Effector CD8-positive, alpha-beta T cell (primary cell): ENCODE data around the gene SRC.

ENCODE experiments used
- DNase-seq: peaks from one replicate; lab custom pipeline; 2025; lab: John Stamatoyannopoulos, UW

Gene SRC

DNA sequence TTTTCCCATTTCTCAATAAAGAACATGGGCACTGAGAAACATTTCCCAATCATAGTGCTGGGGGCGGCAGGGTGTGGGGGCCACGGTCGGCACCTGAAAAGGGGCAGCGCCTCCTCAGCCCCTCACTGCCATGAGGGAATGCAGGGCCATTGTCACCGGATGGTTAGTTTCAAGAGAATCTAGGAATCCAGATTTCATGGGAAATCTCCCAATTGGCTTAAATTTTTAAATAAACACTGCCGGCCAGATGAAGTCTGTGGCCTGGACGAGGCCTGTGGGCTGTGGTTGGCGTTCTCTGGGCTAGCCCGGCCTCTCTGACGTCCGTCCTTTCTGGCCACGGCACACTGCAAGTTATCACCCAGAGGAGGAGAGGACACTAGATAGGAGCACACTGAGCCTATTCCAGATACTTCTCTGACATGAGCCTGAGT, 30.9 kb upstream of the SRC start:
- no peak for DNase-seq

DNA sequence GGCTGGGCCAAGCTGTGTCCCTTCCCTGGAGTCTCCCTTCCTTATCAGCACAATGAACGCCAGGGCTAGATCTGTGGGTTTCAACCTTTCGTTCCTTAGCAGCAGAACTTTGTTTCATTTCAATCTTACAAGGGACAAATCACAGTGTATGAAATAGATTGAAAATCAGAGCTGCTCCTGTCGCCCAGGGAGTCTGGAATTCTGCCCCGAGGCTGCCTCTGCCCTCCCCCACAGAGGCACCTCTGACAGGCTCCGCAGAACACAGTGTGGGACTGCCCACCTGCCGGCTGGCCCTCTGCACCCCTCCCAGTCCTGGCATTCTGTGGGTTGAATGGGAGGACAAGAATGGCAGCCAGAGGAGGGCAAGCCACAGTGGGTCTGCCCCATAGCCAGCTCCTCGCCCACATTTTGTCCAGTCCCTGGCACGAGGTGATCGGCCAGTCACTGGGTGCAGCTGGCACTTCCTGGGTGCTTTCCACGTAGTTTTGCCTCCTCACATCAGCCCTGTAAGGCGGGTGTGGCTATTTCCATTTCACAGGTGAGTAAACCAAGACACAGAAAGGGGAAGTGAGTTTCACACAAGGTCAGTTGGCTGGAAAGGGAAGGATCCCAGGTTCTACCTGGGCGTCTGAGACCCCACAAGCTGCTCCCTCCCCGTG, 30.4 kb upstream of the SRC start:
- no peak for DNase-seq

DNA sequence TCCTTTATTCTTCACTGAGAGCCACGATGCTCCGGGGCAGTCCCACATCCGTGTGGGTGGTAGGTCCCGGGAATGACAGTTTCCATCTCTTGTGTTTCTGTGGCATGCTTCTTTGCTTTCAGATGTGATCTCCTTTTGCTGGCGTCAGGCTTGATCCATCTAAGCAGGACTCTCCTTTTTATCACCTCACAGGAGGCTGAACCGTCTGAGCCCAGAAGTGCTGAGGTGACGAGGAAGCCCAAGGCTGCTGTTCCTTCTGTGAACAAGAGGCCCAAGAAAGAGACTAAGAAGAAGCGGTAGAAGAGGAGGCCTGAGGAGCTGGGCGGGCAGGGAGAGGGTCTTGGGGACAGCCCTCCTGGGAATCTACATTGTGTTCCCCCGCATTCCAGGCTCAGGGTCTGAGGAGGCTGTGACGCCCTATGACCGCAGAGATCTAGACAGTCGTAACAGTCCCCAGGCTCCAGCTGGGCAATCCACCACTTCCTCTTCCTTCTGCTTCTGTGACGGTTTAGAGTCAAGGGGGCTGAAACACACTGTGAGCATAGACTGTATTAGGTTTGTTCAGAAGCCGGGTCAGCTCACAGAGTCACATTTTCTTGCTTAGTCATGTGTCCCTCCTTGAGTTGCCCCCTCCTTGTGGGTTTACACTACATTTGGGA, 29.7 kb upstream of the SRC start:
- DNase-seq: no peak

DNA sequence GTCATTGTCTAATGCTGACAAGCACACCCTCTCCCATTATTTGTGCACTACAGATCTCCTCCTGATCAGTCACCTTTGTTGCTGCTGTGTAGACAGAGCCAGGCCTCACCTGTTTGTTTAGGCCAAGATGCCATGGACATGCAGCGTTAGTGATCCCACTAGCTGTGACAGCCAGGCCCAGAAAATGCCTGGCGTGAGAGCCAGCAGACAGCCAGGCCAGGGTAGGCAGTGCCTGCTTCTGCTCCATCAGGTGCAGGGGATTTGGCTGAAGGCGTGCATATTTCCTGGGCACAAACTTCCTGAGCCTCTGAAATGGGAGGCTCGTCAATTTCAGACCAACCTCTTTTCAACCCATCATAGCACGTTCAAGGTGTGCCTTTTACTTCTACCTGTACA, 29.2 kb upstream of the SRC start:
- no peak for DNase-seq

DNA sequence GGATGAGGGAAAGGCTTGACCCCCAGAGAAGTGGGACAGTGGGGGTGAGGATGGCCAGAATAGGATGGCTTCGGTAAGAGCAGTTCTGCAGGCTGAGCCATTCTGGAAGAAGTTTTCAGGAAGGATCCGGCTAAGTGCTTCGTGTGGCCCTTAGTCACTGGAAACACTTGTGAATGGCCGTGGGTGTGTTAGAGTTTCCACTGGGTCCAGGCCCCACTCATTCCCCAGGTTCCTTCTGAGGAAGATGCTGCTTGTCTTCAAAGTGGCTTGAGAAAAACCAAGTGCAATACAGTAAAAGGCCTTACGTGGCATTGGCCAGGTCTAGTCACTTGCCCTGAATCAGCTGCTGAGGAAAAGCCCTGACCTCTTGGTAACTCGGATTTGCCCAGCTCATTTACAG, 28.6 kb upstream of the SRC start:
- DNase-seq: no peak

DNA sequence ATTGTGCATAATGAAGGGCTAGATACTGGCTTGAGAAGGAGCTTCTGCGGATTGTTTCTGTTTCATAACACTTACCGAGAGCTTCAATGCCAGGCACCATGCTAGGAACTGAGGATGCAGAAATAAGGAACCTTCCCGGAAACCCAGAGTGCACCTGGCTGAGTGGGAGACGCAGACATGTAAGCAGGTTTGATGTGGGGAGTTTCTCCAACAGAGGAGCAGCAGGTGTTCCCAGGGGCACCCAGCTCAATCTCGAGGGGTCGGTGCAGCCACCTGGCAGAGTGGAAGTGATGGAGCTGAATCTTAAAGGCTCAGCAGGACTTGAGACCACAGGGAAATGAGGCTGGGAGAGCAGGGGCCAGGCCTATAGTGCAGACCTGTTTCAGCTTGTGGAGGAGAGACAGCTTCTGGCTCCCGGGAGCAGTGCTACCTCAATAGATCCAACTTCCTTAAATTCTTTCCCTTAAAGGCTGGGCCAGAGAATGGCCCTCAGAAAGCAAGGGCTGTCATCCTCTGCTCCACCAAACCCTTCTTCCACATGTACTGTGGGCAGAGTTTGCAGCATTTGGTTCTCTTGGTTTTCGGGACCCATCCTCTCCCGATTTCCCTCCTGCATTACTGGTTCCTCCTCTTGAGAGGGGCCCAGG, 27.8 kb upstream of the SRC start:
- no peak for DNase-seq

DNA sequence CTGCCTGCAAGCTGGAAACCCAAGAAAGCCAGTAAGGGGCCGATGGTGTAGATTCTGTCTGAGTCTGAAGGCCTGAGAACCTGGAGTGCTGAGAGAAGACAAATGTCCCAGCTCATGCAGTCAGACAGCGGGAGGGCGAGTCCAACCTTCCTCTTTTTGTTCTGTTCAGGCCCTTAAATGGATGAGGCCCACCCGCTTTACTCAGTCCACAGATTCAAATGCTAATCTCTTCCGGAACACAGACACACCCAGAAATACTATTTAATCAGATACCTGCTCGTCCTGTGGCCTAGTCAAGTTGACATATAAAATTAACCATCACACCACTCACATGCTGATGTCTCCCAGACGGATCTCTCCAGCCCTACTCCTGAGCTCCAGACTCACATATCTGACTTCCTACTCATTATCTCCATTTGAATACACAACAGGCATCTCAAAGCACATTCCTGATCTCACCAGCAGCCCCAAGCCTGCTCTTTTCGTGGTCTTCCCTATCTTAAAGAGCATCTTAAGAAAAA, 26.7 kb upstream of the SRC start:
- no peak for DNase-seq

DNA sequence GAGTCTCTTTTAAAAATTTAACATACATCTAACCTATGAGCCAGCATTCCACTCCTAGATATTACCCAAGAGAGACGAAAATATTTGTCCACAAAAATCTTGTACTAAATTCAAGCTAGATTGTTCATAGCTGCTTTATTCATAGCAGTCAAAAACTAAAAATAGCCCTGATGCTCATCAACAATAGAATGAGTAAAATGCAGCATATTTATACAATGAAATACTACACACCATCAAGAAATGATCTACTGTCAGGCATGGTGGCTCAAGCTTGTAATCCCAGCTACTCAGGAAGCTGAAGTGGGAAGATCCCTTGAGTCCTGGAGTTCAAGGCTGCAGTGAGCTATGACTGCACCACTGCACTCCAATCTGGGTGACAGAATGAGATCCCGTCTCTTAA, 22.0 kb upstream of the SRC start:
- DNase-seq: no peak

DNA sequence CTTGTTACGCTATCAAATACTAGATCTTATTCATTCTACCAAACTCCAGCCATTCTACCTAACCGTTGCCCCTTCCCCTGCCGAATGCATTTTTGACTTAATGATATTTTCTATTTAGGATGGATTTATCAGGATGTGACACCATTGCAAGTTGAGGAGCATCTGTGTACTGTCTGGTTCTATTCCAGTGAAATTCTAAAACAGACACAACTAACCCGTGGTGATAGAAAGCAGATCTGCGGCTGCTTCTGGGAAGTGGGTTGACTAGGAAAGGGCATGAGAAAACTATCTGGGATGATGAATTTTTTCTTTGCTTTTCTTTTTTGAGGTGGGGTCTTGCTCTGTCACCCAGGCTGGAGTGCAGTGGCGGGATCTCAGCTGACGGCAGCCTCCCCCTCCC, 20.7 kb upstream of the SRC start:
- no peak for DNase-seq

DNA sequence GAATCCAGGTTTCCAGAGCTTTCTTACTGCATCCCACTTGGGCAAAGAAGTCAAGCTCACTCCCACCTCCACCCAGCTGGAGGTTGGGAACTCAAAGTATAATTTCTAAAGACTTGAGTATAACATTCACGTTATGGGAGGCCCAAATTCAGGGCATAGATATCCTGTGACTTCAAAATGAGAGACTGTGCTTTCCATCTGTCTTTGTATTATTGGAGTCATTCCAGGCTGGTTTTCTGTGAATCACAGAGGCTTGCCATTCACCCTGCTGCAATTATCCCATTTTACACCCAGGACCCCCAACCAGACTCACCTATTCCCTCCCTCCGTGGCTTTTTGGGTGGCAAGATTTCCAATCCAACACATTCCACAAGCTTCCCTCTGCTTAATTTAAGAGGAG, 19.3 kb upstream of the SRC start:
- no peak for DNase-seq

DNA sequence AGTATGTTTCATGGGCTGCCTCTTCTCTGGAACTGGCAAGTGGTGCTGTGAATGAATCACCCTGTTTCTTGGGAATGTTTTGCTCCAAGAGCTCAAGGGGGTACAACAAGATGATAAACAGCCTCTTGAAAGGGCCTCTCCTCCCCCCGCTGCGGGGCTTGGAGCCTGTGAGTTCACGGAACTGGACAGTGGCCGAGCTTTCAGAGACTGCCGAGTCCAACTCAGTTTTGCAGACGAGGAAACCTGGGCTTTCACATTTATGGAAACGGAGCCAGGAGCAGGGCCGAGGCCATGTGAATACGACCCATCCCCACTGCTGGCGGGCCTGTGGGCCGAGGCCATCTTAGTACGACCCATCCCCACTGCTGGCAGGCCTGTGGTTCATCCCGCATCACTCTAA, 18.2 kb upstream of the SRC start:
- DNase-seq: no peak

DNA sequence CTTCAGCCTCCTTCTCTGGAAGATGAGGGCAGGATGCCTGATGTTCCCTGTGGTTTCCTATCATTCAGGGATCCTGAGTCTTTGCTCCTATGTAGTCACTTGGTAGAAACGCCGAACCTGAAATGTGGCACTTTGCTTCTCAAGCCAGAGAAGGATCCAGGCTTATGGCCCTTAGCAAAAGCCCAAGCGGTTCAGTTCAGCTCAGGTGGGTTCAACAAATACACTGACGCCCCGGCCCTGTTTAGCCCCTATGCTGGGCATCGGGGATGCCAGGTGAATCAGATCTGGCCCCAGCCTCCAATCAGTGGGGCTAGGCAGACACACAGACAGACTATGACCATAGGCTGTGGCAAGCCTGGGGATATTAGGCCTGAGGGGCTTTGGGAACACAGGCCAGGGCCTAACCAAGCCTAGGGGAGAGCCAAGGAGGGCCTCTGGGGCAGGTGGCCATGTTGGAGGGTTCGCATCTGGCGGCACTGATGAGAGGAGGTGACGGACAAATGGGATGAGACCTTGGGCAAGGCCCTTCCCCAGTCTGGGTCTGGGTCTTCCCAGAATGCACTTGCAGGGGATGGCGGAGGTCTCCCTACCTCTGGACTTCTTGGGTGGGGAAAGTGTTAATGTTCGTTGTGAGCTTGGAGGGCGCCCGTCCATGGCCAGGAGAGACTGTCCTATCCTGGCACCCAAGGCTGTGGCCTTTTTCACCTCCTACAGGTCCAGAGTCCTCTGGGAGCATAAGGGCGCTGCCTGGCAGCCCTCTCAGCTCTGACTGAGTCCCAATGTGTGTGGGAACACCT, 17.6 kb upstream of the SRC start:
- DNase-seq: no peak

DNA sequence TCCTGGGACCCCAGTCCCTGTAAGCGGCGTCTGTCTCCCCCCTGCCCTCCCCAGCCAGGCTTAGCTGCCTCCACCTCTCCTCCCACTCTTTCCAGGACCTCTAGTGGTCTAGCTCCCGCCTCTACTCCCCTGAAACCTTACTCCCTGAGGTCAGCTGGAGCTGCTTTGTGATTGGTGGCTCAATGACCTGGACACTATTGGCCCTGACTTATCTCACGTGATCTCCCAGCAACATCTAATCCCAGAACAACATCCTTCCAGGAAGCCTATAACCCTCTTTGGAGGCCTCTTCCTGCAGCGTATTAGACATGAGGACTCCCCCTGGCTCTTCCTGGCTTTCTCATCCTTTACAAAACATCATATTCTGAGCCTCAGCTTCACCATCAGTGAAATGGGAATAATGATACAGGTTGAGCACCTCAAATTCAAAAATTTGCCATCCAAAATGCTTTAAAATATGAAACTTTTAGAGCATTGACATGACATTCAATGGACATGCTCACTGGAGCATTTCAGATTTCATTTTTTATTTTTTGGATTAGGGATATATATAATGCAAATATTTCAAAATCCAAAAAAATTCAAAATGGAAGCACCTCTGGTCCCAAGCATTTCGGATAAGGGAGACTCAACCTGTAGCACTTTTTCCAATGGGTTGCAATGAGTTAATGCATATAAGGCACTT, 16.3 kb upstream of the SRC start:
- no peak for DNase-seq

DNA sequence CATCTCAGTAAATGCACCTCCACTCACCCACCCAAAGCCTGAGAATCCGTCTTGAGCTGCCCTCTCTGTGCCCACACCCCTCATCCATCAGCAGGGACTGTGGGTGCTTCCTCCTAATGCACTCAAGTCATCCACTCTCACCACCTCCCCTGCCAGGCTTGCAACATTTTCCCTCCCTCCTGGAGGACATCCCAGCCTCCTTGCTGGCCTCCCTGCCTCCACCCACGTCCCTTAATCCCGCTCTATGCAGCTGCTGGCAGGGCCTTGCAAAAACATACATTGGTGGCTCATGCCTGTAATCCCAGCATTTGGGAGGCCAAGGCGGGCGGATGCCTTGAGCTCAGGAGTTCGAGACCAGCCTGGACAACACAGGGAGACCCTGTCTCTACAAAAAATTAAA, 15.6 kb upstream of the SRC start:
- no peak for DNase-seq

DNA sequence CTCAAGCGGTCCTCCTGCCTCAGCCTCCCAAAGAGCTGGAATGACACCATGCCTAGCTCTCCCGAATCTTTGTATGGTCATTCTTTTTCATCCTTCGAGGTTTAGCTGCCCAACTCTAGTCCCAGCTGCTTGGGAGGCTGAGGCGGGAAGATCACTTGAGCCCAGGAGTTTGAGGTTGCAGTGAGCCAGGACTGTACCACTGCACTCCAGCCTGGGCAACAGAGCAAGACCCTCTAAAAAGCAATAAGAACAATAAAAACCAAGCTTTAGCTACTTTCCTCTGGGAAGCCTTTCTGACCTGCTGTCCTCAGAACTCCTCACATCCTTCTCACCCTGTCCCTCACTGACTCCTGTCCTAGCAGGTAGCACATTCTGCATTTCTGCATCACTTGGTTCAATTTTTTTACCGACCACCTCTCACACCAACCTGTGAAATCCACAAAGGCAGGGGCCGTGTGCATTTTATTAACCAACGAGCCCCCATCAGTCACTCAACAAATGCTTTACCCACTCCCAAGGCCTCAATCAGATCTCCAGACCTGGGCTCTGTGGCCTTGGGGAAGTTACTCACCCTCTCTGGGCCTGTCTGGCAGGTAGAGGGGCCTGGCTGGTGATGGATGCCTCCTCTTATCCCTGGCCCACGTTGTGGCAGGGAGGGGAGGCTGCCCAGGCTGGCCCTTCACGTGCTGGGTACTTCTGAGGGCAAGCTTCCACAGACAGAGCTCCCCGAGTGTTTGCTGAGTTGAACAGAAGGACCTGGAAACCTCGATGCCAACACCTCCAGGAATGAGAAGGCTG, 14.7 kb upstream of the SRC start:
- no peak for DNase-seq

DNA sequence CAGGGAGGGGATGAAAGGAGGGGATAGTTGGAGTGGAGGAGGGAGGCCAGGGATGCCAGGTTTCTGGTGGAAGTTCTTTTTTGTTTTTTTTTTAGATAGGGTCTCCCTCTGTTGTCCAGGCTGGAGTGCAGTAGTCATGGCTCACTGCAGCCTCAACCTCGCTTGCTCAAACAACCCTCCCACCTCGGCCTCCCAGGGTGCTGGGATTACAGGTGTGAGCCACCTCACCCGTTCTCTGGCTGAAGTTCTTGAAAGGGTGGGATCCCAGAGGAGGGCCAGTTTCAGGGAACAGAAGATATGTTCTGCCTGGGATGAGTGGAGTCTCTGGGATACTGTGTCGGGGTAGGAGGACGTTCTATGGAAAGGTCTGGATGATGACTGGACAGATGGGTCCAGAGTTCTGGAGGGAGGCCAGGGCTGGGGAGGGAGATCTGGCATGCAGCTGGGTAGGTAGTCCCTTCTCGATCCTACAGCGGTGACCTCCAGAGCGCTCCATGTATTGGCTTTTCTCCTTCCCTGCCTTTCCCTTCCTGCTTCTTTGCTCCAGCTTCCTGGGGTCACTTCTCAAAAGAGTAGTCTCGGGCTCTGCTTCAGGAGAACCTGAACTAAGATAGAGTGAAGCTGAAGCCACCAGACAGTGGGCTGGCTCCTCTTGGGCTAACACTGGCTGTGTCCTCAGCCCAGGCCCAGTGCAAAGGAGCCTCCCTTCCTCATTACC, 12.7 kb upstream of the SRC start:
- DNase-seq: no peak

DNA sequence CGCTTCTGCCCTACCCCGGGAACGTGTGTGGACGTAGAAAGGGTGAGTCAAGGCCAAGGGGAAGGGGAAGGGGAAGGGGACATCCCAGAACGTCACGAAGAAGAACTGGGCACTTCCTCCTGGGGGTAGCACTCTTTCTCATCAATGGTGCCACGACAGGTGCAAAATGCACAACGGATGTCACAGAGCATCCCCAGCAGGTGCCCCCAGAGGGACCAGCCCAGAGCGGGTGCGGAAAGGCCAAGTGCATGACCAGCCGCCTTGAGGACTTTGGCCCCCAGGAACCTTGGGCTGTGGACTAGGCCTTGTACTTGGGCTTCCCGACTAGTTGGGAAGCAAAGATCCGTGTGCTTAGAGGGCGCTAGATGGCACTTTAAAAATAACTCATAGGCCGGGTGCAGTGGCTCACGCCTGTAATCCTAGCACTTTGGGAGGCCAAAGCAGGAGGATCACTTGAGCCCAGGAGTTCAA, 12.1 kb upstream of the SRC start:
- no peak for DNase-seq

DNA sequence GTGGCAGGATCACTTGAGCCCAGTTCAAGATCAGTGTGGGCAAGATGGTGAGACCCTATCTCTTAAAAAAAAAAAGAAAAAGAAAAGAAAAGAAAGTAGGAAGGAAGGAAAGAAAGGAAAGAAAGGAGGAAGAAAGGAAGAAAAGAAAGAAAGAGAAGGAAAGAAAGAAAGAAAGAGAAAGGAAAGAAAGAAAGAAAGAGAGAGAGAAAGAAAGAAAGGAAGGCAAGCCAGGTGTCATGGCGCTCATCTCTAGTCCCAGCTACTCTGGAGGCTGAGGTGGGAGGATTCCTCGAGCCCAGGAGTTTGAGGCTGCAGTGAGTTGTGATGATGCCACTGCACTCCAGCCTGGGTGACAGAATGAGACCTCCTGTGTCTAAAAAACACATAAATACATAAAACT, 11.5 kb upstream of the SRC start:
- no peak for DNase-seq

DNA sequence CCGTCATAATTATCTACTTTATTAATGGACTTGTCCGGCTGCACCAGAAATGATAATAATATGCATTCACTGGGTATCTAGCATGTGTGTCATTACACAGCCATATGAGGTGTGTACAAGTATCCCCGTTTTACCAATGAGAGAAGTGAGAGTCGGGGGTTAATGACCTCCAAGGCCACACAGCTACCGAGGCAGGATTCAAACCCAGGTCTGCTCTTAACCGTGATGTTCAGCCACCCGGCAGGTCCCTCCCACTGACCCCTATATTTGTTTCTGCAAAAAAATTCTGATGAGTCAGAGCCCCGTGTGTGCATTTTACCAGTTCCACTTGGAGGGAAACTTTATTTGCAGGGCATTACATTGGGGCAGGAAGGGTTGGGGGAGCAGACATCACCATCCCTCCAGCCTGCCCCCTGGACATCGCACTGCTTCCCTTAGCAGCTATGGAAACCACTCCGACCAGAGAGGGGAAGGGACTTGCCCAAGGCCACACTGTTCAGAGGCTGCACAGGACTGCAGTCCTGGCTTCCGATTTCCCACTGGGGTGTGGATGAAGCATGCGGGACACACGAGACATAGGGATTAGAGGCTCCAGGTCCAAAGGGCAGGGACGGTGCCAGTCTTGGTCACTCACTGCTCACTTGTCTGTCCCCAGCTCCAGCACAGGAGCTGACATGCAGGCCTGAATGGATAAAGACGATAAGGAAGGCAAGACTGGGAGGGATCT, 10.1 kb upstream of the SRC start:
- DNase-seq: no peak
